Activated T-helper 2 cell treated with anti-CD3 and anti-CD28 coated beads, Interferon-gamma antibody, Interleukin-2, Interleukin-4, amounts not matched to agents 10 μg/mL and 5 μg/mL and 100 μg/mL, durations not matched to agents 14 hours and 24 hours and 36 hours (primary cell): ENCODE data around the gene DHX34. TPM values are rescaled to one million over a fixed set of nuclear protein-coding genes. Genes with fewer than 3 reads are reported as not detected.

Experiments
- DNase-seq: peaks from one replicate; pipeline ENCODE4 v3.0.0; 2021; ENCODE audit warnings: low spot score
- H3K27ac Mint-ChIP-seq: one replicate; pipeline ENCODE4 v1.8.0; 2021; ENCODE audit warnings: mixed read lengths
- H3K27me3 Mint-ChIP-seq: one replicate; pipeline ENCODE4 v1.8.0; 2021; ENCODE audit warnings: low read depth, mixed read lengths
- H3K36me3 Mint-ChIP-seq: one replicate; pipeline ENCODE4 v1.8.0; 2021; ENCODE audit warnings: low read depth, mixed read lengths
- H3K4me1 Mint-ChIP-seq: one replicate; pipeline ENCODE4 v1.8.0; 2021; ENCODE audit warnings: low read depth, mixed read lengths
- H3K4me3 Mint-ChIP-seq: one replicate; pipeline ENCODE4 v1.8.0; 2021; ENCODE audit warnings: low read depth, mild to moderate bottlenecking, moderate library complexity, mixed read lengths
- H3K9me3 Mint-ChIP-seq: one replicate; pipeline ENCODE4 v1.8.0; 2021; ENCODE audit warnings: mixed read lengths
- intact Hi-C: fragments of 100-400 bp; cut with micrococcal nuclease; formaldehyde crosslinking; loops from one replicate; pipeline ENCODE4 v1.15.1; 2023
- total RNA-seq: library from RNA; stranded (reverse); gene quantifications from 2 replicates; pipeline ENCODE4 v1.2.3, GENCODE V29; 2022

The DHX34 gene
- total RNA-seq, 1 donor from 2014 or later = 23.2 TPM

- Mint-ChIP-seq H3K9me3 (no peaks in the 10 kb centered on the region), H3K36me3 (no peaks in the 10 kb centered on the region), H3K4me1 (peaks cover 14% of the 10 kb centered on the region), H3K4me3 (no peak overlapping the region), H3K27ac (no peak overlapping the region), H3K27me3 (peaks cover 62% of the 10 kb centered on the region)
- intact Hi-C loops = loop anchor here (10.0 kb wide), 1 partner anchor 128 kb away; no protein-coding TSS in a partner anchor
- DNase-seq = no peak
Observed at GRCh38 chr19:47422417-47423163, 73.5 kb downstream of the DHX34 start.

- Mint-ChIP-seq H3K4me3 (no peak overlapping the region), H3K36me3 (no peaks in the 10 kb centered on the region), H3K4me1 (peaks cover 11% of the 10 kb centered on the region), H3K9me3 (no peaks in the 10 kb centered on the region), H3K27me3 (peaks cover 55% of the 10 kb centered on the region), H3K27ac (no peak overlapping the region)
- DNase-seq = no peak
- intact Hi-C loops = loop anchor here (10.0 kb wide), 1 partner anchor 129 kb away; no protein-coding TSS in a partner anchor
Observed at GRCh38 chr19:47423203-47423882, 74.2 kb downstream of the DHX34 start.

- intact Hi-C loops = loop anchor here (10.0 kb wide), 1 partner anchor 133 kb away; no protein-coding TSS in a partner anchor
- H3K9me3 Mint-ChIP-seq = no peaks in the 10 kb centered on the region
- H3K27me3 Mint-ChIP-seq = peaks cover 32% of the 10 kb centered on the region
- H3K36me3 Mint-ChIP-seq = no peaks in the 10 kb centered on the region
- H3K4me1 Mint-ChIP-seq = peaks cover 16% of the 10 kb centered on the region
- no peak overlapping the region for H3K27ac Mint-ChIP-seq
- no peak overlapping the region for H3K4me3 Mint-ChIP-seq
- DNase-seq = peak; percentile 62
Observed at GRCh38 chr19:47427241-47428176, 78.4 kb downstream of the DHX34 start.

- Mint-ChIP-seq H3K4me3 (no peak overlapping the region), H3K4me1 (peaks cover 13% of the 10 kb centered on the region), H3K27me3 (peaks cover 24% of the 10 kb centered on the region), H3K9me3 (no peaks in the 10 kb centered on the region), H3K27ac (no peak overlapping the region), H3K36me3 (no peaks in the 10 kb centered on the region)
- intact Hi-C loops = loop anchor here (10.0 kb wide), 1 partner anchor 134 kb away; no protein-coding TSS in a partner anchor
- peak; percentile 85 for DNase-seq
Observed at GRCh38 chr19:47428177-47428894, 79.2 kb downstream of the DHX34 start.

- Mint-ChIP-seq H3K27ac (no peak overlapping the region), H3K36me3 (no peaks in the 10 kb centered on the region), H3K4me1 (peaks cover 13% of the 10 kb centered on the region), H3K27me3 (peaks cover 17% of the 10 kb centered on the region), H3K9me3 (no peaks in the 10 kb centered on the region), H3K4me3 (peak overlapping the region; percentile 60)
- intact Hi-C loops = loop anchor here (10.0 kb wide), 1 partner anchor 134 kb away; no protein-coding TSS in a partner anchor
- no peak for DNase-seq
Observed at GRCh38 chr19:47429140-47429793, 80.2 kb downstream of the DHX34 start.

GRCh38 chr19:47430041-47430802, 81.1 kb downstream of the DHX34 start:
- intact Hi-C loops = no loop called here
- Mint-ChIP-seq H3K36me3 (no peaks in the 10 kb centered on the region), H3K4me1 (peaks cover 14% of the 10 kb centered on the region), H3K27ac (no peak overlapping the region), H3K27me3 (peaks cover 15% of the 10 kb centered on the region), H3K9me3 (no peaks in the 10 kb centered on the region), H3K4me3 (peak overlapping the region; percentile 60)
- DNase-seq = no peak

GRCh38 chr19:47432091-47432490, 83.0 kb downstream of the DHX34 start:
- Mint-ChIP-seq H3K4me1 (peaks cover 27% of the 10 kb centered on the region), H3K27me3 (peaks cover 9% of the 10 kb centered on the region), H3K36me3 (no peaks in the 10 kb centered on the region), H3K9me3 (no peaks in the 10 kb centered on the region), H3K4me3 (no peak overlapping the region), H3K27ac (no peak overlapping the region)
- DNase-seq = no peak
- intact Hi-C loops = no loop called here

Other genes starting within 250 kb of the DHX34 start
- gene ZC3H4, start 235.5 kb upstream of the DHX34 start, total RNA-seq = 97.1 and 104 TPM in 2 replicates
- gene SAE1, start 218.5 kb upstream of the DHX34 start, total RNA-seq = 151 and 154 TPM in 2 replicates
- 14.6 and 16.3 TPM in 2 replicates for gene BBC3, start 118.1 kb upstream of the DHX34 start, total RNA-seq
- gene CCDC9, start 92.8 kb upstream of the DHX34 start, total RNA-seq = 34.3 and 37.5 TPM in 2 replicates
- gene INAFM1, start 74.4 kb upstream of the DHX34 start, total RNA-seq = 9.3 and 12.7 TPM in 2 replicates
- gene C5AR1, start 39.5 kb upstream of the DHX34 start, total RNA-seq = 1.1 and 1.2 TPM in 2 replicates
- not detected in 2 replicates for gene C5AR2, start 17.1 kb upstream of the DHX34 start, total RNA-seq
- 0.16 TPM in 1 of 2 replicates, not detected in the other for gene MEIS3, start 70.2 kb downstream of the DHX34 start, total RNA-seq
- gene SLC8A2, start 122.6 kb downstream of the DHX34 start, total RNA-seq = not detected in 2 replicates
- gene KPTN, start 134.9 kb downstream of the DHX34 start, total RNA-seq = 9.6 and 11.3 TPM in 2 replicates
- gene NAPA, start 165.7 kb downstream of the DHX34 start, total RNA-seq = 56.9 and 60.1 TPM in 2 replicates
- 0.09 and 0.46 TPM in 2 replicates for gene ZNF541, start 223.8 kb downstream of the DHX34 start, total RNA-seq